T-cell (primary cell): Measurements from ENCODE around the gene USP17L18. TPM values are rescaled to one million over a fixed set of nuclear protein-coding genes. Genes with fewer than 3 reads are reported as not detected.
A peak's percentile ranks its signal among the peaks of the same experiment; 100 is the strongest.
"Not testable (repeated sequence)": the region's sequence is repeated elsewhere in the genome, so short reads cannot be mapped to it uniquely, and the experiment has no call there.

Experiments used
- ATAC-seq, 4 experiments: fragments of 200-7000 bp in 3 of 4; fragments of 150-1000 bp in 1 of 4; cut with Tn5 transposase; replicated peaks in 1 of 4; 1 replicate in 3 of 4; 2 replicates in 1 of 4; pipeline ENCODE4 v1.10.0; 2021; ENCODE audit warnings: moderate library complexity in 3 of 4, mild to moderate bottlenecking in 2 of 4, moderate number of reproducible peaks in 1 of 4
- CTCF ChIA-PET, 2 donors: fragments of 300-600 bp; sonication (Branson Sonifier 250); formaldehyde crosslinking; loops; one replicate each; lab custom pipeline; 2022; ENCODE audit warnings: antibody characterized with exemption in 2 of 2; lab: Charles Lee
- POLR2A ChIA-PET, 2 donors: fragments of 300-600 bp; sonication (Branson Sonifier 250); formaldehyde crosslinking; loops; one replicate each; lab custom pipeline; 2022; ENCODE audit warnings: antibody characterized with exemption in 2 of 2; lab: Charles Lee
- DNase-seq, 35 experiments: peaks; one replicate each; pipeline versions ENCODE4 v3.0.0 to v3.0.0-alpha.2; 2013 to 2023
- H3K27ac ChIP-seq: one replicate; pipeline ENCODE4 v1.5.1; 2013; ENCODE audit warnings: low read length
- H3K27me3 ChIP-seq, 2 experiments: replicated peaks in 1 of 2; 1 replicate in 1 of 2; 2 replicates in 1 of 2; pipeline versions ENCODE4 v1.6.1 to v1.7.0; 2013; ENCODE audit warnings: low read length in 1 of 2, mixed read lengths in 1 of 2; ENCODE audit not compliant: control insufficient read depth in 2 of 2, insufficient read depth in 2 of 2; ENCODE audit errors: extremely low read depth in 1 of 2
- H3K36me3 ChIP-seq, 2 donors: 1 replicate in 1 of 2; 2 replicates in 1 of 2; pipeline versions ENCODE4 v1.6.1 to v1.7.0; 2013; ENCODE audit warnings: low read length in 1 of 2; ENCODE audit not compliant: control insufficient read depth in 2 of 2, insufficient read depth in 1 of 2; ENCODE audit errors: extremely low read depth in 1 of 2
- H3K4me1 ChIP-seq, 2 experiments: 1 replicate in 1 of 2; 2 replicates in 1 of 2; pipeline versions ENCODE4 v1.6.1 to v1.7.0; 2013; ENCODE audit warnings: low read length in 2 of 2, mixed read lengths in 1 of 2; ENCODE audit not compliant: insufficient read depth in 2 of 2, control insufficient read depth in 1 of 2; ENCODE audit errors: extremely low read depth in 1 of 2
- H3K4me3 ChIP-seq, 2 donors: 1 replicate in 1 of 2; 2 replicates in 1 of 2; pipeline versions ENCODE4 v1.5.1 to v1.7.0; 2013; ENCODE audit warnings: mild to moderate bottlenecking in 2 of 2, low read length in 1 of 2, moderate library complexity in 1 of 2; ENCODE audit not compliant: control insufficient read depth in 1 of 2; ENCODE audit errors: extremely low read depth in 1 of 2
- H3K9me3 ChIP-seq: 2 replicates; pipeline ENCODE4 v1.7.0; 2013
- H3K27ac Mint-ChIP-seq, 2 donors: one replicate each; pipeline ENCODE4 v1.8.0; 2020 to 2021; ENCODE audit warnings: mild to moderate bottlenecking in 2 of 2, mixed read lengths in 2 of 2
- H3K27me3 Mint-ChIP-seq, 2 donors: one replicate each; pipeline ENCODE4 v1.8.0; 2021 to 2022; ENCODE audit warnings: mixed read lengths in 2 of 2
- H3K36me3 Mint-ChIP-seq: one replicate; pipeline ENCODE4 v1.8.0; 2021; ENCODE audit warnings: mixed read lengths
- H3K4me1 Mint-ChIP-seq, 3 donors: one replicate each; pipeline ENCODE4 v1.8.0; 2020 to 2022; ENCODE audit warnings: mixed read lengths in 3 of 3, mild to moderate bottlenecking in 1 of 3
- H3K4me3 Mint-ChIP-seq, 3 donors: one replicate each; pipeline ENCODE4 v1.8.0; 2020 to 2022; ENCODE audit warnings: mild to moderate bottlenecking in 3 of 3, mixed read lengths in 3 of 3, moderate library complexity in 3 of 3
- H3K9me3 Mint-ChIP-seq, 3 donors: one replicate each; pipeline ENCODE4 v1.8.0; 2020 to 2022; ENCODE audit warnings: mixed read lengths in 3 of 3
- WGBS: methylation state at CpG from one replicate; pipeline ENCODE4 v1.1.5; 2013; ENCODE audit warnings: missing lambda C conversion rate; ENCODE audit not compliant: insufficient coverage; 5-methylcytosine and 5-hydroxymethylcytosine counted together
- total RNA-seq, 35 experiments: library from RNA in 6 of 35; stranded (reverse) in 6 of 35; fragments of 120-200 nt in 1 of 35; gene quantifications; one replicate each; pipeline versions ENCODE4 v1.2.1 to v1.2.4 and lab custom pipeline; 2013 to 2026

Gene USP17L18
- total RNA-seq, 5 donors from 2014 or later (not counting 1 experiment from before 2014, with no cell fraction given): not detected

DNA sequence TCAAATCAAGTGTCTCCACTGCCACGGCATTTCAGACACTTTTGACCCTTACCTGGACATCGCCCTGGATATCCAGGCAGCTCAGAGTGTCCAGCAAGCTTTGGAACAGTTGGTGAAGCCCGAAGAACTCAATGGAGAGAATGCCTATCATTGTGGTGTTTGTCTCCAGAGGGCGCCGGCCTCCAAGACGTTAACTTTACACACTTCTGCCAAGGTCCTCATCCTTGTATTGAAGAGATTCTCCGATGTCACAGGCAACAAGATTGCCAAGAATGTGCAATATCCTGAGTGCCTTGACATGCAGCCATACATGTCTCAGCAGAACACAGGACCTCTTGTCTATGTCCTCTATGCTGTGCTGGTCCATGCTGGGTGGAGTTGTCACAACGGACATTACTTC is 18.2 kb upstream of the USP17L18 start:
- H3K9me3 ChIP-seq, H3K27ac ChIP-seq, CTCF ChIA-PET, H3K27me3 Mint-ChIP-seq, H3K4me1 Mint-ChIP-seq, H3K36me3 ChIP-seq, ATAC-seq, H3K4me3 Mint-ChIP-seq, H3K27ac Mint-ChIP-seq, H3K4me1 ChIP-seq, H3K27me3 ChIP-seq, H3K9me3 Mint-ChIP-seq, H3K36me3 Mint-ChIP-seq, H3K4me3 ChIP-seq, POLR2A ChIA-PET: not testable (repeated sequence)
- 94% methylated on average over 3 of the region's 8 CpGs for WGBS
- peak in 2 of 35 experiments; percentile 8 to 10 for DNase-seq

DNA sequence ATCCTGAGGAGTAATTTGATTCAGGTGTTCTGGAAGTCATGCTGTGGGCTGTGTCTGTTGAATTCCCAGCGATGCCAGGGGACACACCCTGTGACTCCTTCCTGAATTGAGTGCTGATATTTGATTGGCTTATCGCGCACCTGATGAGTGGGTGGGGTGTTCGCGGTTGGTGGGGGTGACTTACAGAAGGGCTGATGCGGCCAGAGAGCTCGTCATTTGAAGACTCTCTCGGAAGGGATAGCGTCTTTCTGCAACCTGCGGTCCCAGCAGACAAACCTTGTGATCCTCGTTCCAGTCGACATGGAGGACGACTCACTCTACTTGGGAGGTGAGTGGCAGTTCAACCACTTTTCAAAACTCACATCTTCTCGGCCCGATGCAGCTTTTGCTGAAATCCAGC is 14.3 kb upstream of the USP17L18 start, which contains the start of gene USP17L15:
Gene USP17L15 (plus strand): TSS at position 301 of the 400 bp plus-strand sequence. CDS start 0 bp downstream, at position 301.
- H3K27me3 Mint-ChIP-seq, DNase-seq, H3K27me3 ChIP-seq, H3K9me3 Mint-ChIP-seq, H3K4me3 Mint-ChIP-seq, H3K4me1 Mint-ChIP-seq, ATAC-seq, H3K36me3 Mint-ChIP-seq, CTCF ChIA-PET, H3K4me3 ChIP-seq, H3K9me3 ChIP-seq, H3K4me1 ChIP-seq, H3K27ac ChIP-seq, POLR2A ChIA-PET, H3K36me3 ChIP-seq, H3K27ac Mint-ChIP-seq: not testable (repeated sequence)
- no CpG with 5 or more reads among the region's 15 CpGs for WGBS

DNA sequence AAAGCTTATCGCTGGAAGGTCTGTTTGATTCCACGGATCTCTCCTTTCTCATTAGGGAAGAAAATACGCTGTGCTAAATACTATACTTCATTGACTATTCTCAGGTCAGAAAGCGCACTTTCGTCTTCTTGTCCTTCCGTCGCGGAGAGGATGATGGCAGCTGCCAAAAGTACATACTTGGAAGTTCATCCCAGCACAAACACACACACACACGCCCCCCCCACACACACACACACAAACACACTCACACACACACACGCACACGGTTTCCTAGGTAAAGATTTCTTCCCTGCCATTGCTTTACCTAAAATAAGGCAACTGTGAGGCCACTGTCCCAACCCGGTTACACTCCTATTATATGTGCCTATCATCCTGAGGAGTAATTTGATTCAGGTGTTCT is 10.0 kb upstream of the USP17L18 start:
- POLR2A ChIA-PET, H3K36me3 Mint-ChIP-seq, H3K27ac ChIP-seq, H3K4me3 Mint-ChIP-seq, CTCF ChIA-PET, ATAC-seq, H3K4me1 ChIP-seq, H3K27me3 ChIP-seq, H3K4me1 Mint-ChIP-seq, H3K27ac Mint-ChIP-seq, H3K27me3 Mint-ChIP-seq, H3K9me3 ChIP-seq, H3K36me3 ChIP-seq, H3K4me3 ChIP-seq, H3K9me3 Mint-ChIP-seq: not testable (repeated sequence)
- WGBS: no CpG with 5 or more reads among the region's 12 CpGs
- peak in 7 of 35 experiments; percentile 0 to 7 (median 1) for DNase-seq

DNA sequence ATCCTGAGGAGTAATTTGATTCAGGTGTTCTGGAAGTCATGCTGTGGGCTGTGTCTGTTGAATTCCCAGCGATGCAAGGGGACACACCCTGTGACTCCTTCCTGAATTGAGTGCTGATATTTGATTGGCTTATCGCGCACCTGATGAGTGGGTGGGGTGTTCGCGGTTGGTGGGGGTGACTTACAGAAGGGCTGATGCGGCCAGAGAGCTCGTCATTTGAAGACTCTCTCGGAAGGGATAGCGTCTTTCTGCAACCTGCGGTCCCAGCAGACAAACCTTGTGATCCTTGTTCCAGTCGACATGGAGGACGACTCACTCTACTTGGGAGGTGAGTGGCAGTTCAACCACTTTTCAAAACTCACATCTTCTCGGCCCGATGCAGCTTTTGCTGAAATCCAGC is 4.9 kb upstream of the USP17L18 start, which contains the start of gene USP17L17:
Gene USP17L17 (plus strand): TSS at position 301 of the 400 bp plus-strand sequence. CDS start 0 bp downstream, at position 301.
- H3K9me3 Mint-ChIP-seq, CTCF ChIA-PET, ATAC-seq, H3K4me1 ChIP-seq, H3K27me3 Mint-ChIP-seq, H3K36me3 ChIP-seq, H3K36me3 Mint-ChIP-seq, POLR2A ChIA-PET, H3K27me3 ChIP-seq, H3K4me1 Mint-ChIP-seq, DNase-seq, H3K9me3 ChIP-seq, H3K27ac ChIP-seq, H3K4me3 ChIP-seq, H3K4me3 Mint-ChIP-seq, H3K27ac Mint-ChIP-seq: not testable (repeated sequence)
- whole genome bisulfite sequencing: no CpG with 5 or more reads among the region's 14 CpGs

DNA sequence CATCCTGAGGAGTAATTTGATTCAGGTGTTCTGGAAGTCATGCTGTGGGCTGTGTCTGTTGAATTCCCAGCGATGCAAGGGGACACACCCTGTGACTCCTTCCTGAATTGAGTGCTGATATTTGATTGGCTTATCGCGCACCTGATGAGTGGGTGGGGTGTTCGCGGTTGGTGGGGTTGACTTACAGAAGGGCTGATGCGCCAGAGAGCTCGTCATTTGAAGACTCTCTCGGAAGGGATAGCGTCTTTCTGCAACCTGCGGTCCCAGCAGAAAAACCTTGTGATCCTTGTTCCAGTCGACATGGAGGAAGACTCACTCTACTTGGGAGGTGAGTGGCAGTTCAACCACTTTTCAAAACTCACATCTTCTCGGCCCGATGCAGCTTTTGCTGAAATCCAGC is 4.6 kb downstream of the USP17L18 start, which contains the start of gene USP17L19:
Gene USP17L19 (plus strand): TSS at position 301 of the 400 bp plus-strand sequence. CDS start 0 bp downstream, at position 301.
- ATAC-seq, POLR2A ChIA-PET: not testable (repeated sequence)

DNA sequence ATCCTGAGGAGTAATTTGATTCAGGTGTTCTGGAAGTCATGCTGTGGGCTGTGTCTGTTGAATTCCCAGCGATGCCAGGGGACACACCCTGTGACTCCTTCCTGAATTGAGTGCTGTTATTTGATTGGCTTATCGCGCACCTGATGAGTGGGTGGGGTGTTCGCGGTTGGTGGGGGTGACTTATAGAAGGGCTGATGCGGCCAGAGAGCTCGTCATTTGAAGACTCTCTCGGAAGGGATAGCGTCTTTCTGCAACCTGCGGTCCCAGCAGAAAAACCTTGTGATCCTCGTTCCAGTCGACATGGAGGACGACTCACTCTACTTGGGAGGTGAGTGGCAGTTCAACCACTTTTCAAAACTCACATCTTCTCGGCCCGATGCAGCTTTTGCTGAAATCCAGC is 9.4 kb downstream of the USP17L18 start, which contains the start of gene USP17L20:
Gene USP17L20 (plus strand): TSS at position 301 of the 400 bp plus-strand sequence. CDS start 0 bp downstream, at position 301.
- ATAC-seq, H3K9me3 Mint-ChIP-seq, H3K9me3 ChIP-seq, DNase-seq, CTCF ChIA-PET, H3K4me1 ChIP-seq, H3K27ac Mint-ChIP-seq, H3K4me3 ChIP-seq, POLR2A ChIA-PET, H3K4me1 Mint-ChIP-seq, H3K4me3 Mint-ChIP-seq, H3K36me3 Mint-ChIP-seq, H3K27ac ChIP-seq, H3K27me3 Mint-ChIP-seq, H3K27me3 ChIP-seq, H3K36me3 ChIP-seq: not testable (repeated sequence)
- WGBS: no CpG with 5 or more reads among the region's 15 CpGs

More for the DNA sequence above, 4.6 kb downstream of the USP17L18 start, which contains the start of gene USP17L19:
- CTCF ChIA-PET, DNase-seq, H3K4me1 ChIP-seq, H3K4me3 ChIP-seq, H3K4me1 Mint-ChIP-seq, H3K27me3 Mint-ChIP-seq, H3K9me3 Mint-ChIP-seq, H3K27ac ChIP-seq, H3K36me3 ChIP-seq, H3K4me3 Mint-ChIP-seq, H3K36me3 Mint-ChIP-seq, H3K9me3 ChIP-seq, H3K27me3 ChIP-seq, H3K27ac Mint-ChIP-seq: not testable (repeated sequence)
- no CpG with 5 or more reads among the region's 13 CpGs for WGBS

DNA sequence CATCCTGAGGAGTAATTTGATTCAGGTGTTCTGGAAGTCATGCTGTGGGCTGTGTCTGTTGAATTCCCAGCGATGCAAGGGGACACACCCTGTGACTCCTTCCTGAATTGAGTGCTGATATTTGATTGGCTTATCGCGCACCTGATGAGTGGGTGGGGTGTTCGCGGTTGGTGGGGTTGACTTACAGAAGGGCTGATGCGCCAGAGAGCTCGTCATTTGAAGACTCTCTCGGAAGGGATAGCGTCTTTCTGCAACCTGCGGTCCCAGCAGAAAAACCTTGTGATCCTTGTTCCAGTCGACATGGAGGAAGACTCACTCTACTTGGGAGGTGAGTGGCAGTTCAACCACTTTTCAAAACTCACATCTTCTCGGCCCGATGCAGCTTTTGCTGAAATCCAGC is 14.1 kb downstream of the USP17L18 start, which contains the start of gene USP17L21:
Gene USP17L21 (plus strand): TSS at position 301 of the 400 bp plus-strand sequence. CDS start 0 bp downstream, at position 301.
- POLR2A ChIA-PET, H3K27ac ChIP-seq, H3K27me3 Mint-ChIP-seq, ATAC-seq, H3K36me3 ChIP-seq, H3K9me3 Mint-ChIP-seq, H3K36me3 Mint-ChIP-seq, H3K4me1 Mint-ChIP-seq, H3K4me1 ChIP-seq, H3K27me3 ChIP-seq, H3K4me3 Mint-ChIP-seq, CTCF ChIA-PET, H3K9me3 ChIP-seq, H3K4me3 ChIP-seq, DNase-seq, H3K27ac Mint-ChIP-seq: not testable (repeated sequence)
- no CpG with 5 or more reads among the region's 13 CpGs for WGBS
